GM19193 (cell line): Measurements from ENCODE around the gene COL20A1.

Source experiments
- POLR2A ChIP-seq: IDR thresholded peaks from 4 replicates; pipeline ENCODE4 v1.6.1; 2011; ENCODE audit not compliant: insufficient read depth, insufficient read length; ENCODE audit errors: extremely low read depth

Gene COL20A1

GRCh38 chr20:63281742-63282665, 11.0 kb upstream of the COL20A1 start:
- no peak for TF ChIP-seq POLR2A

- TF ChIP-seq POLR2A, result no peak
Measured at GRCh38 chr20:63282946-63283345, 10.0 kb upstream of the COL20A1 start.

- TF ChIP-seq POLR2A, result peak; percentile 7
Measured at GRCh38 chr20:63283397-63284082, 9.4 kb upstream of the COL20A1 start.

- no peak for TF ChIP-seq POLR2A
Measured at GRCh38 chr20:63284083-63284440, 8.9 kb upstream of the COL20A1 start.

GRCh38 chr20:63284544-63284949, 8.4 kb upstream of the COL20A1 start:
- TF ChIP-seq POLR2A, result no peak

- TF ChIP-seq POLR2A, result no peak
Measured at GRCh38 chr20:63284981-63285524, 7.9 kb upstream of the COL20A1 start.

GRCh38 chr20:63285636-63286615, 7.1 kb upstream of the COL20A1 start:
- no peak for TF ChIP-seq POLR2A

- no peak for TF ChIP-seq POLR2A
Measured at GRCh38 chr20:63286781-63287696, 5.9 kb upstream of the COL20A1 start.

- no peak for TF ChIP-seq POLR2A
Measured at GRCh38 chr20:63287697-63288580, 5.0 kb upstream of the COL20A1 start.

GRCh38 chr20:63288581-63289251, 4.3 kb upstream of the COL20A1 start:
- no peak for TF ChIP-seq POLR2A

- TF ChIP-seq POLR2A, result no peak
Measured at GRCh38 chr20:63289311-63290135, 3.5 kb upstream of the COL20A1 start.
